Lower leg skin (tissue), 4 donors: ENCODE results near the gene CDRT4. TPM values are rescaled to one million over a fixed set of nuclear protein-coding genes. Genes with fewer than 3 reads are reported as not detected.

Experiments used
- DNase-seq, 2 donors: peaks; one replicate each; pipeline ENCODE4 v3.0.0-alpha.2; 2019; ENCODE audit warnings: low spot score in 2 of 2
- H3K4me3 ChIP-seq: fragments of 200-600 bp; sonication (generic); 2 replicates; pipeline ENCODE4 v1.5.1; 2017; ENCODE audit warnings: mild to moderate bottlenecking, low read depth; ENCODE audit not compliant: poor library complexity, severe bottlenecking
- CTCF ChIP-seq, 3 donors: fragments of 450-650 bp; IDR thresholded peaks; one replicate each; pipeline ENCODE4 v1.5.1; 2016; ENCODE audit warnings: antibody characterized with exemption in 3 of 3, mild to moderate bottlenecking in 3 of 3, moderate library complexity in 2 of 3
- POLR2A ChIP-seq, 2 donors: fragments of 450-650 bp; IDR thresholded peaks; one replicate each; pipeline ENCODE4 v1.6.1; 2016 to 2017; ENCODE audit warnings: antibody characterized with exemption in 2 of 2, mild to moderate bottlenecking in 1 of 2, moderate library complexity in 1 of 2
- WGBS, 2 donors: methylation state at CpG; one replicate each; pipeline ENCODE4 v1.1.5; 2018; 5-methylcytosine and 5-hydroxymethylcytosine counted together
- intact Hi-C: fragments of 100-400 bp; cut with DNase I; formaldehyde crosslinking; loops from one replicate; pipeline ENCODE4 v1.15.0; 2023; ENCODE audit warnings: low total_unique reads
- total RNA-seq, 4 donors: library from RNA; depleted of rRNA; stranded (reverse); fragments of >200 nt; gene quantifications; one replicate each; pipeline ENCODE4 v1.1.0, GENCODE V29; 2016

The CDRT4 gene
- total RNA-seq, 4 donors from 2014 or later = 0.52 to 4.0 (median 3.8) TPM; not detected in 1

DNA sequence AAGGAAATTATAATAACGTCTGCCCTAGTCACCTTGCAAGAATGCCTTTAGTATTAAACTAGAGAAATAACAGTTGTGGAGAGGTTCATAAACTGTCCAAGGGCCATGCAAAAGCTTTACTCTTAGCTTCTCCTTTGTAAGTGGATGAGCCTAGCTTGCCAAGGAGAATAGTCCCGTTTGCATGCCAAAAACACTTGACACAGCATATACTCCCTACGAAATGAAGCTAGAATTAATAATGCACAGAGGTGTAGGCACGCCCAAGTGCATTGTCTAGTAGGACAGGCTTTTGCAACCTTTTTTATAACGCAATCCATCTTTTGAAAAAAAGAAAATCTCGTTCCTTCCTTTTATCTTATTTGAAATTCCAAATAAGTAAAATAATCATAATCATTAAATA, 12.8 kb upstream of the CDRT4 start:
- intact Hi-C loops = no loop called here
- H3K4me3 ChIP-seq = no peak overlapping the region
- no peak for DNase-seq
- 54 to 67% methylated on average over 6 of the region's 6 CpGs for WGBS, 2 donors
- TF ChIP-seq CTCF (IDR thresholded peaks at IDR 0.05) = no peak
- no peak for TF ChIP-seq POLR2A (IDR thresholded peaks at IDR 0.05)

- H3K4me3 ChIP-seq = no peak overlapping the region
- intact Hi-C loops = no loop called here
- no peak for DNase-seq
- TF ChIP-seq POLR2A (IDR thresholded peaks at IDR 0.05) (no peak), CTCF (IDR thresholded peaks at IDR 0.05) (no peak)
Observed at GRCh38 chr17:15479703-15480102, 12.3 kb upstream of the CDRT4 start.

- intact Hi-C loops = no loop called here
- WGBS, 2 donors = 83 to 86% methylated on average over 5 of the region's 5 CpGs
- H3K4me3 ChIP-seq = no peak overlapping the region
- no peak for DNase-seq
- TF ChIP-seq POLR2A (IDR thresholded peaks at IDR 0.05) (no peak), CTCF (IDR thresholded peaks at IDR 0.05) (no peak)
Observed at GRCh38 chr17:15478845-15479244, 11.4 kb upstream of the CDRT4 start.

DNA sequence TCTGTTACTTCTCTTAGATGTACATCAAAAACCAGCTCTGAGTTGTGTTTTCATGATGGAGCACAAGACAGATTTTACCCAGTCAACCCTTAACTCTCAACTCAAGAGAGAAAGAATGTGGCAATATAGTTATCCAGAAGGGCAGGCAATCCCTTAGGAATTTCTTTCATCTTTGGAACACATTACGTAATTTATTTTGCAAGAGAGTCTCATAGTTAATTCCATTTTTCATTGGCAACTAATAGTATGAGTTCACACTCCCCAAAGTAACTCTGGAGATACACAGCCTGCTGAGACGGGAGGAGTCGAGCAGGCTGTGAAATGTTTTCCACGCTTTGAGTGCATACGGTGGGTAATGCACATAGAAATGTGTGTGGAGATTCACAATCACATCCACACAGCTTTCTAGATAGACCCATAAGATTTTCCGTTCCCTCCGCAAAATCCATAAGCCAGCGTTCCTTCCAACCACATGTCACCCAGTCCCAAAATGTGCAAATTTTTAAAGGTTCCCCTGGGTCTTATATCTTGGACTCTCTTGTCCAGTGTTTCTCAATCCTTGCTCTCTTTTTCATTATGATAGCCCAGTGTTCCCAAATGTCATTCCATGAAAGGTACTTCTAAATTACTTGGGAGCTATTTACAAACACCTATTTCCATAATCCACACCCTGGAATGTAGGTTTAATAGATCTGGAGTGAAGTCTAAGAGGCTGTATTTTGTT, 8.4 kb upstream of the CDRT4 start:
- intact Hi-C loops = no loop called here
- no peak overlapping the region for H3K4me3 ChIP-seq
- TF ChIP-seq POLR2A (IDR thresholded peaks at IDR 0.05) (no peak), CTCF (IDR thresholded peaks at IDR 0.05) (no peak)
- DNase-seq = no peak
- WGBS, 2 donors = 64 to 67% methylated on average over 8 of the region's 8 CpGs

GRCh38 chr17:15472891-15473290, 5.5 kb upstream of the CDRT4 start:
- no peak for TF ChIP-seq POLR2A (IDR thresholded peaks at IDR 0.05)
- TF ChIP-seq CTCF (IDR thresholded peaks at IDR 0.05) = no peak
- intact Hi-C loops = no loop called here
- 65 to 100% methylated on average over 3 of the region's 3 CpGs for WGBS, 2 donors
- DNase-seq = no peak
- no peak overlapping the region for H3K4me3 ChIP-seq

GRCh38 chr17:15470536-15470935, 3.1 kb upstream of the CDRT4 start:
- WGBS, 2 donors = 64 to 65% methylated on average over 7 of the region's 7 CpGs
- TF ChIP-seq CTCF (IDR thresholded peaks at IDR 0.05) (no peak), POLR2A (IDR thresholded peaks at IDR 0.05) (no peak)
- intact Hi-C loops = no loop called here
- DNase-seq = no peak
- no peak overlapping the region for H3K4me3 ChIP-seq
